GM18502 (cell line): ENCODE results near the gene OPHN1.
"Not testable (repeated sequence)": the region's sequence is repeated elsewhere in the genome, so short reads cannot be mapped to it uniquely, and the experiment has no call there.

Experiments
- ATAC-seq: cut with Tn5 transposase; IDR thresholded peaks from one replicate; pipeline ENCODE4 v1.9.1; 2021; ENCODE audit warnings: mild to moderate bottlenecking; ENCODE audit not compliant: unreplicated experiment, poor library complexity

OPHN1 gene

GRCh38 chrX:68428431-68428830 lies 4.9 kb downstream of the OPHN1 start:
- ATAC-seq: no peak

GRCh38 chrX:68424719-68425118 lies 8.6 kb downstream of the OPHN1 start:
- ATAC-seq: no peak

GRCh38 chrX:68422478-68422877 lies 10.8 kb downstream of the OPHN1 start:
- no peak for ATAC-seq

- no peak for ATAC-seq
These were observed 11.7 kb downstream of the OPHN1 start for GRCh38 chrX:68421636-68422035.

- ATAC-seq: no peak
These were observed 12.7 kb downstream of the OPHN1 start for GRCh38 chrX:68420559-68420958.

- ATAC-seq: no peak
These were observed 13.3 kb downstream of the OPHN1 start for GRCh38 chrX:68419975-68420374.

- no peak for ATAC-seq
These were observed 15.6 kb downstream of the OPHN1 start for GRCh38 chrX:68417651-68418050.

GRCh38 chrX:68416592-68416991 lies 16.7 kb downstream of the OPHN1 start:
- no peak for ATAC-seq

GRCh38 chrX:68415316-68415715 lies 18.0 kb downstream of the OPHN1 start:
- no peak for ATAC-seq

- no peak for ATAC-seq
These were observed 20.0 kb downstream of the OPHN1 start for GRCh38 chrX:68413254-68413653.

- no peak for ATAC-seq
These were observed 21.6 kb downstream of the OPHN1 start for GRCh38 chrX:68411729-68412128.

- ATAC-seq: no peak
These were observed 24.1 kb downstream of the OPHN1 start for GRCh38 chrX:68409194-68409593.

- no peak for ATAC-seq
These were observed 29.8 kb downstream of the OPHN1 start for GRCh38 chrX:68403522-68403921.

- no peak for ATAC-seq
These were observed 30.3 kb downstream of the OPHN1 start for GRCh38 chrX:68403038-68403437.

GRCh38 chrX:68402094-68402493 lies 31.2 kb downstream of the OPHN1 start:
- ATAC-seq: no peak

- no peak for ATAC-seq
These were observed 35.0 kb downstream of the OPHN1 start for GRCh38 chrX:68398291-68398690.

- no peak for ATAC-seq
These were observed 36.3 kb downstream of the OPHN1 start for GRCh38 chrX:68396953-68397352.

GRCh38 chrX:68389419-68389960 lies 43.8 kb downstream of the OPHN1 start:
- ATAC-seq: not testable (repeated sequence)

GRCh38 chrX:68387776-68388175 lies 45.5 kb downstream of the OPHN1 start:
- ATAC-seq: no peak

- no peak for ATAC-seq
These were observed 49.8 kb downstream of the OPHN1 start for GRCh38 chrX:68383540-68383939.

GRCh38 chrX:68377579-68377978 lies 55.7 kb downstream of the OPHN1 start:
- not testable (repeated sequence) for ATAC-seq

- ATAC-seq: no peak
These were observed 56.9 kb downstream of the OPHN1 start for GRCh38 chrX:68376373-68376772.

- no peak for ATAC-seq
These were observed 57.5 kb downstream of the OPHN1 start for GRCh38 chrX:68375803-68376202.
